CD4-positive, alpha-beta T cell (primary cell): ENCODE results near the gene PFDN5. TPM values are rescaled to one million over a fixed set of nuclear protein-coding genes. Genes with fewer than 3 reads are reported as not detected.
A peak's percentile ranks its signal among the peaks of the same experiment; 100 is the strongest.
"Not testable (repeated sequence)": the region's sequence is repeated elsewhere in the genome, so short reads cannot be mapped to it uniquely, and the experiment has no call there.

ENCODE experiments used
- ATAC-seq: fragments of 200-7000 bp; cut with Tn5 transposase; one replicate; pipeline ENCODE4 v1.10.0; 2022; ENCODE audit warnings: mild to moderate bottlenecking; ENCODE audit not compliant: poor library complexity
- CTCF ChIA-PET: fragments of 350-600 bp; sonication (Branson Sonifier 250); formaldehyde crosslinking; loops from one replicate; lab custom pipeline; 2021; ENCODE audit warnings: antibody characterized with exemption, inconsistent platforms; lab: Charles Lee
- POLR2A ChIA-PET: fragments of 350-600 bp; sonication (Branson Sonifier 250); formaldehyde crosslinking; loops from one replicate; lab custom pipeline; 2021; ENCODE audit warnings: antibody characterized with exemption, inconsistent platforms; lab: Charles Lee
- DNase-seq, 14 experiments: peaks; one replicate each; pipeline ENCODE4 v3.0.0-alpha.2; 2013 to 2020; ENCODE audit warnings: mixed read lengths in 2 of 14
- H3K27ac ChIP-seq, 2 donors: one replicate each; pipeline versions ENCODE4 v1.5.1 to v1.7.0; 2013; ENCODE audit warnings: low read length in 2 of 2, low read depth in 1 of 2, mild to moderate bottlenecking in 1 of 2
- H3K27me3 ChIP-seq, 2 experiments: 1 replicate in 1 of 2; 2 replicates in 1 of 2; pipeline versions ENCODE4 v1.6.1 to v1.7.0; 2013; ENCODE audit warnings: low read length in 2 of 2, control low read depth in 1 of 2, mild to moderate bottlenecking in 1 of 2, moderate library complexity in 1 of 2; ENCODE audit not compliant: insufficient read depth in 2 of 2, control insufficient read depth in 1 of 2
- H3K36me3 ChIP-seq: one replicate; pipeline ENCODE4 v1.6.1; 2013; ENCODE audit warnings: low read length, control low read depth; ENCODE audit not compliant: insufficient read depth
- H3K4me1 ChIP-seq: one replicate; pipeline ENCODE4 v1.6.1; 2013; ENCODE audit warnings: low read length, control low read depth; ENCODE audit not compliant: insufficient read depth
- H3K4me3 ChIP-seq: one replicate; pipeline ENCODE4 v1.5.1; 2013; ENCODE audit warnings: mild to moderate bottlenecking, low read length, moderate library complexity
- H3K9me3 ChIP-seq, 2 experiments: 1 replicate in 1 of 2; 2 replicates in 1 of 2; pipeline versions ENCODE4 v1.6.1 to v1.7.0; 2013; ENCODE audit warnings: low read length in 2 of 2, mild to moderate bottlenecking in 2 of 2, control low read depth in 1 of 2, moderate library complexity in 1 of 2; ENCODE audit not compliant: control insufficient read depth in 1 of 2, insufficient read depth in 1 of 2
- H3K27ac Mint-ChIP-seq: one replicate; pipeline ENCODE4 v1.8.0; 2020; ENCODE audit warnings: mixed read lengths
- H3K27me3 Mint-ChIP-seq: one replicate; pipeline ENCODE4 v1.8.0; 2021; ENCODE audit warnings: mixed read lengths
- H3K36me3 Mint-ChIP-seq: one replicate; pipeline ENCODE4 v1.8.0; 2021; ENCODE audit warnings: low read depth, mixed read lengths
- H3K4me1 Mint-ChIP-seq: one replicate; pipeline ENCODE4 v1.8.0; 2021; ENCODE audit warnings: low read depth, mixed read lengths
- H3K4me3 Mint-ChIP-seq: one replicate; pipeline ENCODE4 v1.8.0; 2020; ENCODE audit warnings: mild to moderate bottlenecking, mixed read lengths
- H3K9me3 Mint-ChIP-seq: one replicate; pipeline ENCODE4 v1.8.0; 2020; ENCODE audit warnings: mixed read lengths
- CTCF ChIP-seq: fragments of 200-600 bp; IDR thresholded peaks from one replicate; pipeline ENCODE4 v1.8.0; 2022; ENCODE audit warnings: antibody characterized with exemption, mild to moderate bottlenecking
- intact Hi-C, 2 experiments: fragments of 100-400 bp; cut with DNase I in 1 of 2; cut with micrococcal nuclease in 1 of 2; formaldehyde crosslinking; loops; one replicate each; pipeline versions ENCODE4 v1.15.1 to v1.9.0; 2023 to 2025; cut with DNase I, micrococcal nuclease
- total RNA-seq, 174 experiments: library from RNA in 2 of 174; stranded (reverse) in 2 of 174; gene quantifications; one replicate each; pipeline ENCODE4 v1.2.3 and lab custom pipeline; 2021 to 2026

The PFDN5 gene
- total RNA-seq, 2 experiments from 2014 or later: 757 to 763 TPM

- CTCF ChIA-PET: interaction anchor here (0.5 to 7.6 kb wide), 5 partner anchors 17 to 181 kb away, joined by 3 to 51 read pairs (median 3); partner anchors contain the start of gene PFDN5
- Histone ChIP-seq H3K27me3 (peaks cover 0 to 2% of the 10 kb centered on the region in 2 experiments), H3K27ac (no peak overlapping the region), H3K9me3 (no peaks in the 10 kb centered on the region), H3K4me3 (no peak overlapping the region), H3K4me1 (peaks cover 33% of the 10 kb centered on the region), H3K36me3 (no peaks in the 10 kb centered on the region)
- Mint-ChIP-seq H3K36me3 (peaks cover 5% of the 10 kb centered on the region), H3K4me1 (peaks cover 18% of the 10 kb centered on the region), H3K27me3 (no peaks in the 10 kb centered on the region), H3K9me3 (no peaks in the 10 kb centered on the region), H3K4me3 (peak overlapping the region; percentile 63), H3K27ac (no peak overlapping the region)
- POLR2A ChIA-PET: interaction anchor here (1.4 to 3.4 kb wide), 4 partner anchors 17 to 121 kb away, joined by 3 to 13 read pairs (median 4); partner anchors contain the start of genes ITGB7 and SP1
- DNase-seq (peak in 1 of 14 experiments; percentile 25), ATAC-seq (no peak)
- peak; percentile 38 for TF ChIP-seq CTCF
- intact Hi-C loops: loop anchor here in 1 of 2 experiments (5.0 to 10.0 kb wide), 2 partner anchors 180 to 347 kb away; partner anchors contain the start of genes ATP5MC2 and NPFF
Observed at GRCh38 chr12:53327435-53328042, 32.2 kb downstream of the PFDN5 start.

GRCh38 chr12:53328043-53328435, 32.7 kb downstream of the PFDN5 start:
- CTCF ChIA-PET: interaction anchor here (0.5 to 7.6 kb wide), 3 partner anchors 17 to 93 kb away, joined by 3 to 51 read pairs (median 4); no protein-coding TSS in a partner anchor
- Histone ChIP-seq H3K4me1 (peaks cover 28% of the 10 kb centered on the region), H3K4me3 (no peak overlapping the region), H3K36me3 (no peaks in the 10 kb centered on the region), H3K27me3 (peaks cover 0 to 5% of the 10 kb centered on the region in 2 experiments), H3K27ac (no peak overlapping the region), H3K9me3 (no peaks in the 10 kb centered on the region)
- POLR2A ChIA-PET: interaction anchor here (1.4 to 3.4 kb wide), 3 partner anchors 17 to 121 kb away, joined by 3 to 13 read pairs (median 4); partner anchors contain the start of gene ITGB7
- no peak for ATAC-seq
- peak overlapping the region; percentile 5 for H3K4me3 Mint-ChIP-seq
- peaks cover 18% of the 10 kb centered on the region for H3K4me1 Mint-ChIP-seq
- intact Hi-C loops: loop anchor here in 1 of 2 experiments (5.0 to 10.0 kb wide), 2 partner anchors 179 to 347 kb away; partner anchors contain the start of genes ATP5MC2 and NPFF
- no peaks in the 10 kb centered on the region for H3K27me3 Mint-ChIP-seq
- H3K36me3 Mint-ChIP-seq: peaks cover 5% of the 10 kb centered on the region
- DNase-seq: no peak
- TF ChIP-seq CTCF: no peak
- no peak overlapping the region for H3K27ac Mint-ChIP-seq
- H3K9me3 Mint-ChIP-seq: no peaks in the 10 kb centered on the region

GRCh38 chr12:53330671-53331070, 35.3 kb downstream of the PFDN5 start:
- H3K36me3 Mint-ChIP-seq: no peaks in the 10 kb centered on the region
- ATAC-seq: no peak
- Histone ChIP-seq H3K36me3 (no peaks in the 10 kb centered on the region), H3K4me1 (peaks cover 7% of the 10 kb centered on the region), H3K27me3 (peaks cover 9 to 13% of the 10 kb centered on the region in 2 experiments), H3K4me3 (no peak overlapping the region), H3K9me3 (no peaks in the 10 kb centered on the region), H3K27ac (no peak overlapping the region)
- H3K27me3 Mint-ChIP-seq: peaks cover 20% of the 10 kb centered on the region
- no peak overlapping the region for H3K4me3 Mint-ChIP-seq
- DNase-seq: no peak
- no peaks in the 10 kb centered on the region for H3K9me3 Mint-ChIP-seq
- H3K27ac Mint-ChIP-seq: no peak overlapping the region
- intact Hi-C loops: no loop called here
- CTCF ChIA-PET: interaction anchor here (1.7 to 7.6 kb wide), 2 partner anchors 10 to 14 kb away, joined by 4 to 51 read pairs; partner anchors contain the start of gene AAAS
- peaks cover 4% of the 10 kb centered on the region for H3K4me1 Mint-ChIP-seq
- POLR2A ChIA-PET: interaction anchor here (1.8 kb wide), 1 partner anchor 9 kb away, joined by 3 read pairs; the partner anchor contains the start of gene AAAS
- TF ChIP-seq CTCF: no peak

- H3K36me3 Mint-ChIP-seq, H3K36me3 ChIP-seq, H3K4me1 ChIP-seq, DNase-seq, intact Hi-C loops, H3K4me1 Mint-ChIP-seq, H3K4me3 Mint-ChIP-seq, H3K9me3 ChIP-seq, CTCF ChIA-PET, H3K27ac Mint-ChIP-seq, H3K4me3 ChIP-seq, H3K27ac ChIP-seq, ATAC-seq, H3K9me3 Mint-ChIP-seq: not testable (repeated sequence)
- peaks cover 33% of the 10 kb centered on the region for H3K27me3 Mint-ChIP-seq
- H3K27me3 ChIP-seq: peaks cover 20 to 29% of the 10 kb centered on the region in 2 experiments
- POLR2A ChIA-PET: interaction anchor here (0.6 kb wide), 1 partner anchor 28 kb away, joined by 4 read pairs; no protein-coding TSS in a partner anchor
Observed at GRCh38 chr12:53332339-53332738, 37.0 kb downstream of the PFDN5 start.
